CD4-positive, alpha-beta T cell (primary cell): ENCODE results near the gene CYP3A4. TPM values are rescaled to one million over a fixed set of nuclear protein-coding genes. Genes with fewer than 3 reads are reported as not detected.
"Not testable (repeated sequence)": the region's sequence is repeated elsewhere in the genome, so short reads cannot be mapped to it uniquely, and the experiment has no call there.

Experiments
- ATAC-seq: fragments of 200-7000 bp; cut with Tn5 transposase; one replicate; pipeline ENCODE4 v1.10.0; 2022; ENCODE audit warnings: mild to moderate bottlenecking; ENCODE audit not compliant: poor library complexity
- CTCF ChIA-PET: fragments of 350-600 bp; sonication (Branson Sonifier 250); formaldehyde crosslinking; loops from one replicate; lab custom pipeline; 2021; ENCODE audit warnings: antibody characterized with exemption, inconsistent platforms; lab: Charles Lee
- POLR2A ChIA-PET: fragments of 350-600 bp; sonication (Branson Sonifier 250); formaldehyde crosslinking; loops from one replicate; lab custom pipeline; 2021; ENCODE audit warnings: antibody characterized with exemption, inconsistent platforms; lab: Charles Lee
- DNase-seq, 14 experiments: peaks; one replicate each; pipeline ENCODE4 v3.0.0-alpha.2; 2013 to 2020; ENCODE audit warnings: mixed read lengths in 2 of 14
- H3K27ac ChIP-seq, 2 donors: one replicate each; pipeline versions ENCODE4 v1.5.1 to v1.7.0; 2013; ENCODE audit warnings: low read length in 2 of 2, low read depth in 1 of 2, mild to moderate bottlenecking in 1 of 2
- H3K27me3 ChIP-seq, 2 experiments: 1 replicate in 1 of 2; 2 replicates in 1 of 2; pipeline versions ENCODE4 v1.6.1 to v1.7.0; 2013; ENCODE audit warnings: low read length in 2 of 2, control low read depth in 1 of 2, mild to moderate bottlenecking in 1 of 2, moderate library complexity in 1 of 2; ENCODE audit not compliant: insufficient read depth in 2 of 2, control insufficient read depth in 1 of 2
- H3K36me3 ChIP-seq: one replicate; pipeline ENCODE4 v1.6.1; 2013; ENCODE audit warnings: low read length, control low read depth; ENCODE audit not compliant: insufficient read depth
- H3K4me1 ChIP-seq: one replicate; pipeline ENCODE4 v1.6.1; 2013; ENCODE audit warnings: low read length, control low read depth; ENCODE audit not compliant: insufficient read depth
- H3K4me3 ChIP-seq: one replicate; pipeline ENCODE4 v1.5.1; 2013; ENCODE audit warnings: mild to moderate bottlenecking, low read length, moderate library complexity
- H3K9me3 ChIP-seq, 2 experiments: 1 replicate in 1 of 2; 2 replicates in 1 of 2; pipeline versions ENCODE4 v1.6.1 to v1.7.0; 2013; ENCODE audit warnings: low read length in 2 of 2, mild to moderate bottlenecking in 2 of 2, control low read depth in 1 of 2, moderate library complexity in 1 of 2; ENCODE audit not compliant: control insufficient read depth in 1 of 2, insufficient read depth in 1 of 2
- H3K27ac Mint-ChIP-seq: one replicate; pipeline ENCODE4 v1.8.0; 2020; ENCODE audit warnings: mixed read lengths
- H3K27me3 Mint-ChIP-seq: one replicate; pipeline ENCODE4 v1.8.0; 2021; ENCODE audit warnings: mixed read lengths
- H3K36me3 Mint-ChIP-seq: one replicate; pipeline ENCODE4 v1.8.0; 2021; ENCODE audit warnings: low read depth, mixed read lengths
- H3K4me1 Mint-ChIP-seq: one replicate; pipeline ENCODE4 v1.8.0; 2021; ENCODE audit warnings: low read depth, mixed read lengths
- H3K4me3 Mint-ChIP-seq: one replicate; pipeline ENCODE4 v1.8.0; 2020; ENCODE audit warnings: mild to moderate bottlenecking, mixed read lengths
- H3K9me3 Mint-ChIP-seq: one replicate; pipeline ENCODE4 v1.8.0; 2020; ENCODE audit warnings: mixed read lengths
- CTCF ChIP-seq: fragments of 200-600 bp; IDR thresholded peaks from one replicate; pipeline ENCODE4 v1.8.0; 2022; ENCODE audit warnings: antibody characterized with exemption, mild to moderate bottlenecking
- intact Hi-C, 2 experiments: fragments of 100-400 bp; cut with DNase I in 1 of 2; cut with micrococcal nuclease in 1 of 2; formaldehyde crosslinking; loops; one replicate each; pipeline versions ENCODE4 v1.15.1 to v1.9.0; 2023 to 2025; cut with DNase I, micrococcal nuclease
- total RNA-seq, 174 experiments: library from RNA in 2 of 174; stranded (reverse) in 2 of 174; gene quantifications; one replicate each; pipeline ENCODE4 v1.2.3 and lab custom pipeline; 2021 to 2026

Gene CYP3A4
- total RNA-seq, 2 experiments from 2014 or later: not detected

GRCh38 chr7:99752356-99752755, 31.6 kb downstream of the CYP3A4 start:
- Mint-ChIP-seq H3K4me3 (no peak overlapping the region), H3K4me1 (no peaks in the 10 kb centered on the region), H3K36me3 (no peaks in the 10 kb centered on the region), H3K27me3 (peaks cover 18% of the 10 kb centered on the region), H3K9me3 (no peaks in the 10 kb centered on the region), H3K27ac (no peak overlapping the region)
- ATAC-seq (no peak), DNase-seq (no peak)
- ChIA-PET POLR2A (no interaction called here), CTCF (no interaction called here)
- H3K9me3 ChIP-seq: no peaks in the 10 kb centered on the region
- no peak overlapping the region for H3K4me3 ChIP-seq
- no peak for TF ChIP-seq CTCF
- H3K36me3 ChIP-seq: no peaks in the 10 kb centered on the region
- no peaks in the 10 kb centered on the region for H3K4me1 ChIP-seq
- intact Hi-C loops: no loop called here
- H3K27me3 ChIP-seq: no peaks in the 10 kb centered on the region
- H3K27ac ChIP-seq: no peak overlapping the region

DNA sequence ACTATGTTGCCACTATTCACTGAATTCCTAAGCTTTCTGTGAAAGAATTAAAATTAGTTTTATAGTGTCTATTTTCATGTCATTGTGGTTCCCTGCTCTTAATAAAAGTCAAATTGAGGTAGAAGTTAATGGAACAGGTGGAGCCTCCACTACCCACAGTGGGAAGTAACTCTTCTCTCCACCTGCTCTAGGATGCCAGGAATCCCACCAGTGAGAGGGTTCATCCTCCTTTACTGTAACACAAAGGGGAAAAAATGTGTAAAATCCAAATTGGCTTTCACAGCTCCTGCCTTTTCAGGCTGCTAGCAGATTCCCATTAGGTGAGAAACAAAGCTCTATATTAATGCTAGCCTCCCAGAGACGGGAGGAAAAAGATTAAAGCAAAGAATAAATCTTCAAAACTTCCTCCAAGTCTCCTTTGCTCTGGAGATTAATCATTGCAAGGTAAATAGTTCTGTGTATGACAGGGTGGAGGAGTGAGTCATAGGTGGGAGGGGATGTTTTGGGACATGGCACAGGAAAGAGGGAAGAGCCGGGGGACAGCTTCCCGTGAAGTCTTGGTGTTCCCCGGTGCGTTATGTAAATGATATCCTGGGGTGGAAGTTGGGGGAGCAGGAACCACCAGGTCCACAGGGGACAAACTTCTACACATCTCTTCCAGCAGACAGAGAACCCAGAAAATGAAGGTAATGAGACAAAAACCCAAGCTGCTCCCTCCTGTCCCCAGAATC, 32.5 kb downstream of the CYP3A4 start:
- ATAC-seq, CTCF ChIA-PET: not testable (repeated sequence)

GRCh38 chr7:99748846-99749579, 35.0 kb downstream of the CYP3A4 start:
- no peak for TF ChIP-seq CTCF
- Mint-ChIP-seq H3K9me3 (no peaks in the 10 kb centered on the region), H3K36me3 (no peaks in the 10 kb centered on the region), H3K4me1 (no peaks in the 10 kb centered on the region), H3K27ac (no peak overlapping the region), H3K27me3 (peaks cover 18% of the 10 kb centered on the region), H3K4me3 (no peak overlapping the region)
- Histone ChIP-seq H3K27ac (no peak overlapping the region), H3K27me3 (no peaks in the 10 kb centered on the region), H3K4me1 (no peaks in the 10 kb centered on the region), H3K9me3 (no peaks in the 10 kb centered on the region), H3K4me3 (no peak overlapping the region), H3K36me3 (no peaks in the 10 kb centered on the region)
- intact Hi-C loops: no loop called here
- ChIA-PET CTCF (no interaction called here), POLR2A (no interaction called here)
- ATAC-seq: no peak
- DNase-seq: no peak

More for the DNA sequence above, 32.5 kb downstream of the CYP3A4 start:
- H3K36me3 Mint-ChIP-seq, H3K4me1 Mint-ChIP-seq, H3K4me3 Mint-ChIP-seq, H3K27ac Mint-ChIP-seq, H3K27me3 ChIP-seq, POLR2A ChIA-PET, H3K36me3 ChIP-seq, H3K4me1 ChIP-seq, H3K9me3 Mint-ChIP-seq, H3K9me3 ChIP-seq, intact Hi-C loops, DNase-seq, H3K4me3 ChIP-seq, H3K27ac ChIP-seq: not testable (repeated sequence)
- H3K27me3 Mint-ChIP-seq: peaks cover 18% of the 10 kb centered on the region

DNA sequence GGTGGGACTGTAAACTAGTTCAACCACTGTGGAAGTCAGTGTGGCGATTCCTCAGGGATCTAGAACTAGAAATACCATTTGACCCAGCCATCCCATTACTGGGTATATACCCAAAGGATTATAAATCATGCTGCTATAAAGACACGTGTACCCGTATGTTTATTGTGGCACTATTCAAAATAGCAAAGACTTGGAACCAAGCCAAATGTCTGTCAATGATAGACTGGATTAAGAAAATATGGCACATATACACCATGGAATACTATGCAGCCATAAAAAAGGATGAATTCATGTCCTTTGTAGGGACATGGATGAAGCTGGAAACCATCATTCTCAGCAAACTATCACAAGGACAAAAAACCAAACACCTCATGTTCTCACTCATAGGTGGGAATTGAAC, 37.1 kb downstream of the CYP3A4 start:
- H3K27ac ChIP-seq, H3K4me3 ChIP-seq, CTCF ChIA-PET, H3K4me1 Mint-ChIP-seq, H3K4me3 Mint-ChIP-seq, intact Hi-C loops, H3K9me3 ChIP-seq, POLR2A ChIA-PET, H3K4me1 ChIP-seq, H3K36me3 Mint-ChIP-seq, H3K27me3 Mint-ChIP-seq, DNase-seq, ATAC-seq, H3K27me3 ChIP-seq, H3K36me3 ChIP-seq, H3K27ac Mint-ChIP-seq, H3K9me3 Mint-ChIP-seq: not testable (repeated sequence)

GRCh38 chr7:99745395-99745794, 38.6 kb downstream of the CYP3A4 start:
- H3K36me3 ChIP-seq, H3K27ac ChIP-seq, intact Hi-C loops, DNase-seq, H3K4me3 ChIP-seq, H3K27ac Mint-ChIP-seq, POLR2A ChIA-PET, H3K4me1 Mint-ChIP-seq, H3K4me3 Mint-ChIP-seq, ATAC-seq, H3K27me3 Mint-ChIP-seq, CTCF ChIA-PET, H3K36me3 Mint-ChIP-seq, H3K27me3 ChIP-seq, H3K4me1 ChIP-seq, H3K9me3 Mint-ChIP-seq, H3K9me3 ChIP-seq: not testable (repeated sequence)
